Loucy (cell line): ENCODE results near the gene L1CAM.

Experiments used
- H2AFZ ChIP-seq: fragments of 200-600 bp; sonication (generic); 2 replicates; pipeline ENCODE4 v1.6.0; 2016; ENCODE audit warnings: antibody characterized with exemption, mild to moderate bottlenecking, low read length, moderate library complexity
- H3F3A ChIP-seq: fragments of 200-600 bp; 2 replicates; pipeline ENCODE4 v1.6.0; 2016; ENCODE audit warnings: antibody characterized with exemption, low read depth, mild to moderate bottlenecking
- H3K27me3 ChIP-seq: fragments of 200-600 bp; sonication (generic); 2 replicates; pipeline ENCODE4 v1.6.1; 2014; ENCODE audit warnings: low read length, mild to moderate bottlenecking; ENCODE audit not compliant: insufficient read depth, poor library complexity, severe bottlenecking
- H3K36me3 ChIP-seq: fragments of 200-600 bp; sonication (generic); 2 replicates; pipeline ENCODE4 v1.6.1; 2016; ENCODE audit warnings: low read length; ENCODE audit not compliant: insufficient read depth
- H3K4me1 ChIP-seq: fragments of 200-600 bp; sonication (generic); 2 replicates; pipeline ENCODE4 v1.5.1; 2014; ENCODE audit warnings: low read length, mild to moderate bottlenecking; ENCODE audit not compliant: insufficient read depth, poor library complexity, severe bottlenecking
- H3K4me2 ChIP-seq: fragments of 200-600 bp; sonication (generic); 2 replicates; pipeline ENCODE4 v1.6.0; 2014; ENCODE audit warnings: antibody characterized with exemption, low read length, low read depth, mild to moderate bottlenecking; ENCODE audit not compliant: poor library complexity, severe bottlenecking
- H3K4me3 ChIP-seq: fragments of 200-600 bp; sonication (generic); 2 replicates; pipeline ENCODE4 v1.5.1; 2014; ENCODE audit warnings: low read length, mild to moderate bottlenecking, mixed read lengths; ENCODE audit not compliant: poor library complexity, severe bottlenecking
- H3K79me2 ChIP-seq: fragments of 200-600 bp; sonication (generic); 2 replicates; pipeline ENCODE4 v1.6.1; 2014; ENCODE audit warnings: low read length; ENCODE audit not compliant: insufficient read depth
- H3K9ac ChIP-seq: fragments of 200-600 bp; sonication (generic); 2 replicates; pipeline ENCODE4 v1.6.0; 2014; ENCODE audit warnings: mild to moderate bottlenecking, low read depth, low read length, moderate library complexity; ENCODE audit not compliant: poor library complexity, severe bottlenecking
- H3K9me2 ChIP-seq: fragments of 200-600 bp; sonication (generic); replicated peaks from 2 replicates; pipeline ENCODE4 v1.6.1; 2016; ENCODE audit warnings: low read depth, low read length, mixed read lengths
- H3K9me3 ChIP-seq: fragments of 200-600 bp; sonication (generic); 2 replicates; pipeline ENCODE4 v1.6.1; 2014; ENCODE audit warnings: mild to moderate bottlenecking, antibody characterized with exemption, low read length, low read depth; ENCODE audit not compliant: insufficient read depth
- H4K20me1 ChIP-seq: fragments of 200-600 bp; sonication (generic); 2 replicates; pipeline ENCODE4 v1.6.0; 2014; ENCODE audit warnings: antibody characterized with exemption, low read length, mild to moderate bottlenecking; ENCODE audit not compliant: insufficient read depth, poor library complexity, severe bottlenecking
- CTCF ChIP-seq: fragments of 200-600 bp; sonication (generic); conservative IDR thresholded peaks from 2 replicates; pipeline ENCODE4 v1.5.1; 2014; ENCODE audit warnings: mild to moderate bottlenecking, antibody characterized with exemption, low read length
- EZH2phosphoT487 ChIP-seq: fragments of 200-600 bp; IDR thresholded peaks from 2 replicates; pipeline ENCODE4 v1.6.1; 2018; ENCODE audit warnings: antibody characterized with exemption, mild to moderate bottlenecking, moderate library complexity, borderline replicate concordance

Gene L1CAM

GRCh38 chrX:153903238-153903980 is 17.4 kb upstream of the L1CAM start:
- Histone ChIP-seq H3K4me3 (no peak overlapping the region), H3K27me3 (no peaks in the 10 kb centered on the region), H3K79me2 (no peaks in the 10 kb centered on the region), H3K4me1 (peaks cover 26% of the 10 kb centered on the region), H3K36me3 (no peaks in the 10 kb centered on the region), H3K9me3 (no peaks in the 10 kb centered on the region), H4K20me1 (no peaks in the 10 kb centered on the region), H3K9me2 (no peaks in the 10 kb centered on the region), H3K9ac (peak overlapping the region; percentile 12), H3F3A (peaks cover 3% of the 10 kb centered on the region; the same call in 1 of the 2 replicates), H3K4me2 (no peak overlapping the region), H2AFZ (no peak overlapping the region)
- no peak for TF ChIP-seq CTCF
- no peak for TF ChIP-seq EZH2phosphoT487

GRCh38 chrX:153902385-153902784 is 16.4 kb upstream of the L1CAM start:
- Histone ChIP-seq H3K4me1 (peaks cover 26% of the 10 kb centered on the region), H3K9ac (peak overlapping the region; percentile 64), H2AFZ (no peak overlapping the region), H3K79me2 (no peaks in the 10 kb centered on the region), H3K9me3 (no peaks in the 10 kb centered on the region), H3K4me2 (peak overlapping the region; percentile 69), H3K9me2 (no peaks in the 10 kb centered on the region), H3K4me3 (no peak overlapping the region), H4K20me1 (no peaks in the 10 kb centered on the region), H3K36me3 (no peaks in the 10 kb centered on the region), H3F3A (peaks cover 3% of the 10 kb centered on the region; the same call in 1 of the 2 replicates), H3K27me3 (no peaks in the 10 kb centered on the region)
- TF ChIP-seq EZH2phosphoT487 = no peak
- no peak for TF ChIP-seq CTCF

- Histone ChIP-seq H2AFZ (no peak overlapping the region), H3K4me2 (peak overlapping the region; percentile 69), H3K4me1 (peaks cover 26% of the 10 kb centered on the region), H3K4me3 (no peak overlapping the region), H3K9ac (peak overlapping the region; percentile 64), H3K79me2 (no peaks in the 10 kb centered on the region), H3K9me3 (no peaks in the 10 kb centered on the region), H3F3A (peaks cover 3% of the 10 kb centered on the region; the same call in 1 of the 2 replicates), H3K27me3 (no peaks in the 10 kb centered on the region), H3K9me2 (no peaks in the 10 kb centered on the region), H3K36me3 (no peaks in the 10 kb centered on the region), H4K20me1 (no peaks in the 10 kb centered on the region)
- TF ChIP-seq EZH2phosphoT487 = no peak
- TF ChIP-seq CTCF = no peak
Observed at GRCh38 chrX:153901753-153902140, 15.8 kb upstream of the L1CAM start.
